ENCODE results near the gene PERP.

PERP gene

DNA sequence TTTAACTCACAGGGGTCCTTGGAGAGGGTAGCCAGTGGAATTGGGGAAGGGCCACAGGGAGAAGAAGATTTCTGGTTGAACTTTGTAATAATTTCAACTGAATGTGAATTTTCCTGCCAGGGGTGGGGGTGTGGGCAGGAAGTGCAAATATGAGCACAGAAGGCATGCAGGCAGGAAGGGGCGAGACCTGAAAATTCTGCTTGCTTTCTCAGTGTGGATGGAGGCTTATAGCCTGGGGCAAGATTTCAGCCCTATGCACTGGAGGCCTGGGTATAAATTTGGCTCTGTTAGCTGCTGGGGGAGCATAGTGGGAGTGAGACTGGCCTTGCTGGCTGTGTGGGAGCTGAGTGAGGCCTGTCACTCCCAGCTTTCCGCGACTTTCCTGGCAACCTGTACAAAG lies 54.4 kb downstream of the PERP start:
- no peak overlapping the region for H3K27ac ChIP-seq
- DNase-seq (ENCODE audit: low spot score): no peak
- no peak overlapping the region for H3K4me3 ChIP-seq
- TF ChIP-seq, protein P1, sequence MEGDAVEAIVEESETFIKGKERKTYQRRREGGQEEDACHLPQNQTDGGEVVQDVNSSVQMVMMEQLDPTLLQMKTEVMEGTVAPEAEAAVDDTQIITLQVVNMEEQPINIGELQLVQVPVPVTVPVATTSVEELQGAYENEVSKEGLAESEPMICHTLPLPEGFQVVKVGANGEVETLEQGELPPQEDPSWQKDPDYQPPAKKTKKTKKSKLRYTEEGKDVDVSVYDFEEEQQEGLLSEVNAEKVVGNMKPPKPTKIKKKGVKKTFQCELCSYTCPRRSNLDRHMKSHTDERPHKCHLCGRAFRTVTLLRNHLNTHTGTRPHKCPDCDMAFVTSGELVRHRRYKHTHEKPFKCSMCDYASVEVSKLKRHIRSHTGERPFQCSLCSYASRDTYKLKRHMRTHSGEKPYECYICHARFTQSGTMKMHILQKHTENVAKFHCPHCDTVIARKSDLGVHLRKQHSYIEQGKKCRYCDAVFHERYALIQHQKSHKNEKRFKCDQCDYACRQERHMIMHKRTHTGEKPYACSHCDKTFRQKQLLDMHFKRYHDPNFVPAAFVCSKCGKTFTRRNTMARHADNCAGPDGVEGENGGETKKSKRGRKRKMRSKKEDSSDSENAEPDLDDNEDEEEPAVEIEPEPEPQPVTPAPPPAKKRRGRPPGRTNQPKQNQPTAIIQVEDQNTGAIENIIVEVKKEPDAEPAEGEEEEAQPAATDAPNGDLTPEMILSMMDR (IDR thresholded peaks at IDR 0.05): no peak

GRCh38 chr6:138044972-138045371 lies 62.2 kb downstream of the PERP start:
- DNase-seq (ENCODE audit: low spot score): no peak
- H3K4me3 ChIP-seq: no peak overlapping the region
- TF ChIP-seq, protein P1 (IDR thresholded peaks at IDR 0.05): no peak
- H3K27ac ChIP-seq: no peak overlapping the region

DNA sequence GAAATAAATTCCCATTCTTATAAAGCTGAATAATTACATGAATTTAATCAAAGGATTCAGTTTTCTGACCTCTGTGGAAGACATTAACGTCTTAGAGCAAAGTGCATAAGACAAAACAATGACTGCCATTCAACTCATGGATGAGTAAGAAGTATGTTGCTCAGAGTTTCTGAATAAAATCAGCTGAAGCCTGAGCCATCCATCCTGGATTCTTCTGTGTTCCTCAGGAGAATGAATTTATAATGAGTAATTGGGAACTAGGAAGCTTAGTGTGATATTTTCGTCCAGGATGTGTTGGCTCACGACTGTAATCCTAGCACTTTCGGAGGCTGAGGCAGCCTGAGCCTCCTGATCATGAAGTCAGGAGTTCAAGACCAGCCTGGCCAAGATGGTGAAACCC lies 62.8 kb downstream of the PERP start:
- Histone ChIP-seq H3K27ac (no peak overlapping the region), H3K4me3 (no peak overlapping the region)
- TF ChIP-seq, protein P1 (IDR thresholded peaks at IDR 0.05): no peak
- no peak for DNase-seq (ENCODE audit: low spot score)
